Tibial artery (tissue), 4 donors: Measurements from ENCODE around the gene SPRR2E.
"Not testable (repeated sequence)": the region's sequence is repeated elsewhere in the genome, so short reads cannot be mapped to it uniquely, and the experiment has no call there.

Experiments used
- DNase-seq, 2 donors: peaks; one replicate each; pipeline ENCODE4 v3.0.0-alpha.2; 2019
- H3K27ac ChIP-seq, 2 donors: fragments of 200-600 bp; sonication (generic) in 1 of 2; 1 replicate in 1 of 2; 2 replicates in 1 of 2; pipeline ENCODE4 v1.5.1; 2018 to 2019; ENCODE audit warnings: mild to moderate bottlenecking in 1 of 2
- H3K27me3 ChIP-seq, 2 donors: fragments of 200-600 bp; sonication (generic) in 1 of 2; one replicate each; pipeline versions ENCODE4 v1.5.1 to v1.6.0; 2016 to 2019
- H3K36me3 ChIP-seq, 3 donors: fragments of 200-600 bp; sonication (generic) in 2 of 3; one replicate each; pipeline ENCODE4 v1.5.1; 2016 to 2019; ENCODE audit warnings: mild to moderate bottlenecking in 2 of 3
- H3K4me1 ChIP-seq, 4 donors: fragments of 200-600 bp; sonication (generic) in 2 of 4; 1 replicate in 3 of 4; 2 replicates in 1 of 4; pipeline ENCODE4 v1.5.1; 2016 to 2019
- H3K4me3 ChIP-seq, 2 donors: fragments of 200-600 bp; sonication (generic) in 1 of 2; 1 replicate in 1 of 2; 2 replicates in 1 of 2; pipeline ENCODE4 v1.5.1; 2018 to 2019; ENCODE audit warnings: mild to moderate bottlenecking in 2 of 2
- H3K9me3 ChIP-seq, 3 donors: fragments of 200-600 bp; sonication (generic) in 1 of 3; one replicate each; pipeline ENCODE4 v1.5.1; 2016 to 2019
- intact Hi-C: fragments of 100-400 bp; cut with DNase I; formaldehyde crosslinking; loops from one replicate; pipeline ENCODE4 v1.15.0; 2023; ENCODE audit warnings: low total_unique reads
- TF ChIP-seq, protein P1 (sequence below), 2 experiments: fragments of 200-600 bp in 1 of 2; fragments of 450-650 bp in 1 of 2; IDR thresholded peaks; one replicate each; pipeline ENCODE4 v1.5.1; 2017 to 2019; ENCODE audit warnings: antibody characterized with exemption in 2 of 2, mild to moderate bottlenecking in 1 of 2, moderate library complexity in 1 of 2

The SPRR2E gene

DNA sequence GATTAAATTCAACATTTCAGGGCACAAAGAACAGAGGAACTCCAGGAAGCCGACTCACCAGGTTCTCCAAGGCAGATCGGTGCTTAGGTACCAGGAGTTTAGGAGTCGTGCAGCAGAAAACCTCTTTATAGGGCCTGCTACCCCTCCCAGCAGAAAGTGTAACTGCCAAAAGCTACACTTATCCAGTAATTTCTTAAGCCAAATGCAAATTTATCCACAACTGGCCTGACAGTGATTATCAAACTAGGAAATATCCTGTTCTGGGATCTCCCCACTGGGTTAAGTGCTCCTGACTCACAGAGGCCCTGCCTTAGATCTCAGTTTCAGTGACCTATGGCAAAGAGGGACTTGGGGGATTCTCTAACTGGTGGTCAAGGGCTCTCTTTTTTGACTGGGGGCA lies 19.1 kb upstream of the SPRR2E start, which contains the start of gene SPRR2F:
SPRR2F (minus strand) TSS at position 101 of the 400 bp plus-strand sequence. CDS start 783 bp downstream, outside the sequence.
- no peaks in the 10 kb centered on the region for H3K4me1 ChIP-seq
- no peak within 1 kb of the TSS for H3K27ac ChIP-seq
- no peak within 1 kb of the TSS for H3K4me3 ChIP-seq
- H3K36me3 ChIP-seq, result no peaks in the 10 kb centered on the region
- no peaks in the 10 kb centered on the region for H3K27me3 ChIP-seq
- H3K9me3 ChIP-seq, result no peaks in the 10 kb centered on the region
- TF ChIP-seq, protein P1, sequence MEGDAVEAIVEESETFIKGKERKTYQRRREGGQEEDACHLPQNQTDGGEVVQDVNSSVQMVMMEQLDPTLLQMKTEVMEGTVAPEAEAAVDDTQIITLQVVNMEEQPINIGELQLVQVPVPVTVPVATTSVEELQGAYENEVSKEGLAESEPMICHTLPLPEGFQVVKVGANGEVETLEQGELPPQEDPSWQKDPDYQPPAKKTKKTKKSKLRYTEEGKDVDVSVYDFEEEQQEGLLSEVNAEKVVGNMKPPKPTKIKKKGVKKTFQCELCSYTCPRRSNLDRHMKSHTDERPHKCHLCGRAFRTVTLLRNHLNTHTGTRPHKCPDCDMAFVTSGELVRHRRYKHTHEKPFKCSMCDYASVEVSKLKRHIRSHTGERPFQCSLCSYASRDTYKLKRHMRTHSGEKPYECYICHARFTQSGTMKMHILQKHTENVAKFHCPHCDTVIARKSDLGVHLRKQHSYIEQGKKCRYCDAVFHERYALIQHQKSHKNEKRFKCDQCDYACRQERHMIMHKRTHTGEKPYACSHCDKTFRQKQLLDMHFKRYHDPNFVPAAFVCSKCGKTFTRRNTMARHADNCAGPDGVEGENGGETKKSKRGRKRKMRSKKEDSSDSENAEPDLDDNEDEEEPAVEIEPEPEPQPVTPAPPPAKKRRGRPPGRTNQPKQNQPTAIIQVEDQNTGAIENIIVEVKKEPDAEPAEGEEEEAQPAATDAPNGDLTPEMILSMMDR (IDR thresholded peaks at IDR 0.05), result no peak
- intact Hi-C loops, result no loop called here
- no peak for DNase-seq

DNA sequence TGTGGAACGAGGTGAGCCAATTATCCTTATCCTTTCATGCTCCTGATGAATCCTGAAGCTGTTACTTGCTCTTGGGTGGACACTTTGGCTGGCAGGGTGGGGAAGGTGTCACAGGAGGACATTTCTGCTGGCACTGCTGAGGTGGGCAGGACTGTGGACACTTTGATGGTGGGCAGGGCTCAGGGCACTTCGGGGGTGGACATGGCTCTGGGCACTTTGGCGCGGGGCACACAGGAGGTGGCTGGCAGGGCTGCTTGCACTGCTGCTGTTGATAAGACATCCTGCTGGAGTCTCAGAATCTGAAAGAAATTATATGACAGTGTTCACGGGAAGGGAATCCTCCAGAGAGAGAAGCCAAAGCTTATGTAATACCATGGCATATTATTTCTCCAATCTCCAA lies 18.1 kb upstream of the SPRR2E start:
- H3K27ac ChIP-seq, H3K4me3 ChIP-seq, H3K36me3 ChIP-seq, H3K27me3 ChIP-seq, H3K4me1 ChIP-seq, intact Hi-C loops, DNase-seq, H3K9me3 ChIP-seq: not testable (repeated sequence)

DNA sequence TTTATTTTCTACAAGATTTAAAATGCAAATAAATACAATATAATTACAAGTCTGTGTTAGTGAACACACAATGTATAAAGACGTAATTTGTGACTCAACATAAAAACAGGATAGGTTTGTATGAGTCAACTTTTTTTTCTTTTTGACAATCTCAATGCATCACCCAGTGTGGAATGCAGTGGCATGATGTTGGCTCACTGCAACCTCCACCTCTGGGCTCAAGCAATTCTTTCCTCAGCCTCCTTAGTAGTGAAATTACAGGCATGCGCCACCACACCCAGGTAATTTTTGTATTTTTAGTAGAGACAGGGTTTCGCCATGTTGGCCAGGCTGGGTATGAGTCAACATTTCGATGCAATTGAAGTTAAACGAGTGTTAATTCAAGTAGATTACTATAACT lies 5.9 kb upstream of the SPRR2E start:
- TF ChIP-seq, protein P1 (IDR thresholded peaks at IDR 0.05), result no peak
- Histone ChIP-seq H3K27me3 (no peaks in the 10 kb centered on the region), H3K27ac (no peak overlapping the region), H3K4me3 (no peak overlapping the region), H3K36me3 (no peaks in the 10 kb centered on the region), H3K4me1 (no peaks in the 10 kb centered on the region), H3K9me3 (peaks cover 0 to 4% (median 0%) of the 10 kb centered on the region in 3 donors)
- intact Hi-C loops, result no loop called here
- DNase-seq, result no peak

DNA sequence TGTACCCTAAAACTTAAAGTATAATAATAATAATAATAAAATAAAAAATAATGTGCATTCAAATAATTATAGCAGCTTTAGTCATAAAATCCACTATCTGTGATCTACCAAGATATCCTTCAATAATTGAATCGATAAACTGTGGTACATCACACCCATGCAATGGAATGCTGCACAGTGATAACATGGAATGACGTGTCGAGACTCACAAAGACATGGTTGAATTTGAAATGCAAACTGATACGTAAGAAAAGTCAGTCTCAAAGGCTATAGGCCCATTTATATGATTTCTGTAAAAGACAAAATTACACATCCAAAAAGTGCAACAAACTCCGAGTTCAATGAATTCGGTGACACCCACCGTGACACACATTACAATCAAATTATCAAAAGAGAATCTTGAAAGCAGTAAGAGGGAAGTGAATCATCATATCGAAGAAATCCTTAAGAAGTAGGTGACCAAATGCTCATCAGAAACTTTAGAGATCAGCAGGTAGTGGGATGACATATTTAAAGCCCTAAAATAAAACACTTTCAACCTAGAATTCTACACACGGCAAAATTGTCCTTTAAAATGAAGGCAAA lies 5.2 kb upstream of the SPRR2E start:
- Histone ChIP-seq H3K9me3 (peaks cover 0 to 4% (median 0%) of the 10 kb centered on the region in 3 donors), H3K4me3 (no peak overlapping the region), H3K36me3 (no peaks in the 10 kb centered on the region), H3K27me3 (no peaks in the 10 kb centered on the region), H3K27ac (no peak overlapping the region), H3K4me1 (no peaks in the 10 kb centered on the region)
- intact Hi-C loops, result no loop called here
- no peak for DNase-seq
- TF ChIP-seq, protein P1 (IDR thresholded peaks at IDR 0.05), result no peak

DNA sequence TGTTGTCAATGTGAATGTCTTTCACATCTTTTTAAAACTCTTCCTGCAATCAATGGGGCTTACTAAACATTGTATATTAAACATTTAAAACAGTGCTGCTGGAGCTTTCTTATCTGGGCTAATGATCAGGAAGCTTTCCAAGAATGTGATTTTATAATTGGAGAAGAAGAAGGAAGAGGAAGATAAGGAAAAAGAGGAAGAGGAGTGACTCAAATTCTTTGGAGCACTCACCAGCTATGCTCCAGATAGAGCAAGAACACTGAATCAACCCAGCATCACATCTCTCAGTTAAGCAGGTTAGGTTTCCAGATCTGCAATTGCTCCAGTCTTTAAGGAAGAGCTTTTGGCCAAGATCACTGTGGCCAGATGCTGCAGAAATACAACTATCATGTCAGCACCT lies 1.4 kb upstream of the SPRR2E start:
- Histone ChIP-seq H3K4me1 (no peaks in the 10 kb centered on the region), H3K9me3 (no peaks in the 10 kb centered on the region), H3K4me3 (no peak overlapping the region), H3K27me3 (no peaks in the 10 kb centered on the region), H3K36me3 (no peaks in the 10 kb centered on the region), H3K27ac (no peak overlapping the region)
- TF ChIP-seq, protein P1 (IDR thresholded peaks at IDR 0.05), result no peak
- intact Hi-C loops, result no loop called here
- DNase-seq, result no peak

DNA sequence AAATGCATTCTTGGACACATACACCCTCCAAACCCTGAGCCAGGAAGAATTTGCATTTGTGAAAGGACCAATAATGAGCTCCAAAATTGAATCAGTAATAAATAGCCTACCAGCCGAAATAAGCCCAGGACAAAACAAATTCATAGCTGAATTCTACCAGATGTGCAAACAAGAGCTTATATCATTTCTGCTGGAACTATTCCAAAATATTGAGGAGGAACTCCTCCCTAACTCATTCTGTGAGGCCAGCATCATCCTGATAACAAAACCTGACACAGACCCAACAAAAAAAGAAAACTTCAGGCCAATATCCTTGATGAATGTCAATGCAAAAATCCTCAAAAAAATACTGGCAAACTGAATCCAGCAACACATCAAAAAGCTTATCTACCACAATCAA lies 6.7 kb downstream of the SPRR2E start:
- H3K27me3 ChIP-seq, result no peaks in the 10 kb centered on the region
- no peak overlapping the region for H3K27ac ChIP-seq
- DNase-seq, result no peak
- intact Hi-C loops, result no loop called here
- no peaks in the 10 kb centered on the region for H3K9me3 ChIP-seq
- TF ChIP-seq, protein P1 (IDR thresholded peaks at IDR 0.05), result no peak
- no peaks in the 10 kb centered on the region for H3K36me3 ChIP-seq
- H3K4me3 ChIP-seq, result no peak overlapping the region
- no peaks in the 10 kb centered on the region for H3K4me1 ChIP-seq
